HG02840 (cell line): ENCODE results near the gene CXADR.

ENCODE experiments used
- ATAC-seq: cut with Tn5 transposase; IDR thresholded peaks from one replicate; pipeline ENCODE4 v1.9.1; 2021; ENCODE audit warnings: mild to moderate bottlenecking, moderate library complexity, moderate number of reproducible peaks; ENCODE audit not compliant: unreplicated experiment, low FRiP score

Gene CXADR

DNA sequence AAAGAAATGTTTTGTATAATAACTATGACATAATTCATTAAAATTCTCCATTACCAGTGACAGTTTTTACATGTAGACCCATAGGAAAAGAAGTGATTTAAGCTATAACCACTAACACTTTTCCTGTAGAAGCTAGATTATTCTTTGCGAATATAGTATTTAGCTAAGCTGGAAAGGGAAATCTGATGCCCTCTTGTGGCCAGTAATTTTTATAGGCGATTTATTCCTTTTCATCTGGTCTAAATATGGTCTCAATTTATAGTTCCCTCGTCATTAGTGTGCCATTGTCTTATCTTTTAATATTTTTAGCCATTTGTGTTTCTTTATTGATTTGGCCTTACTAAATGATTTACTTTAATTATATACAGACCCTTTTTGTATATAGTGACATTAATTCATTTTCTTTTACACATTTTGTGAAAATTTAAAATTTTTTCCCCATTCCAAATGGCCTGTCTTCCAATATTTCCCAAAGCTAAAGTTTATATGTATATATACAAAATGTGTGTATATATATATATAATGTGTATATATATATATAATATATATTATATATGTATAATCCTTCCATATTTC, 73.1 kb downstream of the CXADR start:
- ATAC-seq, result no peak

DNA sequence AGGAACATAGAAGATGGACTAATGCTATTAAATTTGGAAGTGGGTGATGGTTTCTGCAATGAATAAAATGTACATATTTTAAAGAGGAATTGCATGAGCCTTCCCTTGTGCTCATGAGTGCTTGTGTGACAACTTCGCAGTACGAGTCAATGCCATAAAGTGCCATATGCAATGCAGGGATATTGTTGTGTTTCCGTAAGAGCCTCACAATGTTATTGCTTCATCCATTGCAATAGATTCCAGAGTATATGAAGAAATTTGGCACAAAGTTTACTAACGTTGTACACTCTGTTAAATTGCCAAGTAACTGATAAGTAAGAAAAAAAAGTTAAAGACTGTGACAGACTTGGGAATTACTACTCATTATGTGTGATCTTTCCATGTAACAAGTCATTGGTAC, 77.6 kb downstream of the CXADR start:
- ATAC-seq, result no peak

DNA sequence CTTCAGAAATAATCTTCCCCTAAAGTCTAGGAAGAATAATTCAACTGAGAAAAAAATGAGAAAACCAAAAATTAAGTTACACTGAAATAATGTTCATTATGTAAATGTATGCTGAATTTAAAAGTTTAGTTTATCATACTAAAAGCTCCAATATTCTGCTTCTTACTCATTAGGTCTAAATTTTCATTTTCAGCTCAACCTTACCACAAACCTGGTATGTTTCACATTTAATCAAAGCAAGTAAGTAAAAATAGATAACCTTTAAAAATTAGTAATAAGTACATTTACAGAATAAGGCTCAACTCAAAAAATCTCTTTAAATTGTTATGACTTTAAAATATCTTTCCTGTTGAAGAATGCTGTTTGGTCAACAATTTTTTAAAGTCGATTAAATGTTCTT, 84.8 kb downstream of the CXADR start:
- ATAC-seq, result no peak

DNA sequence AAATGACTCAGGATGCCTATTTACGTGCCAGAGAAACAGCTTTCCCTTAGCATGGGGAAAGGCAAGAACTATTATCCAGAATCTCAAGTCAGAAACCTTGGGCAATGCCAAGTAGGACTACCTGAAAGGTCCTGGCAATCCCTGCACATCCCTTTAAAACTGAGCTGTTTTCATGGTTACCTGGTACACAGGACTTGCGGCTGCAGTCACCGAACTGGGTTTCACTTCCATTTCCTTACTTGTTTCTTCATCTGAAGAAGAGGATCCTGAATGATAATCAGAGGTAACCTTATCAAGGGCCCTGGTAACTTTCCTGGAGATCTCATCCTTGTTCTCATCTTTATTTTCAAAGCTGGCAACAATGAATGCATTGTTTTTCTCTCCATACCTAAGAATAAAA, 85.6 kb downstream of the CXADR start:
- no peak for ATAC-seq

DNA sequence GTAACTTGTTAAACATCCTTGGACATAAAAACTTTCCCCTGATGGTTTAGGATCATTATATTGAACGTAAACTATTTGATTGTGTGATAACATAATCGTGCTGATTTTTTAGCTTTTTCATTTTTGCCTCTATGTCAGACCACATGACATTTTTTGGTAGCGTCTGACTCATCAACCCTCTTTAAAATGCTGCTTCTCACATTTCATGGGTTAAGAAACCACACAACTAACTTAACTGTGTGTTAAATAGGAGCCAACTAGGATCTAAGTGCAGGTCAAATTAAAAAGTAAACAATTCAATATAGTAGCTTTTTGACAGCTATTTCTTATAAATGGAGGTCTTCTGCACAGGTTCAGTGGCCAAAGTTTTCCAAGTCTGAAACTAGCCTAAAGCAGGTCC, 90.0 kb downstream of the CXADR start:
- ATAC-seq, result no peak

DNA sequence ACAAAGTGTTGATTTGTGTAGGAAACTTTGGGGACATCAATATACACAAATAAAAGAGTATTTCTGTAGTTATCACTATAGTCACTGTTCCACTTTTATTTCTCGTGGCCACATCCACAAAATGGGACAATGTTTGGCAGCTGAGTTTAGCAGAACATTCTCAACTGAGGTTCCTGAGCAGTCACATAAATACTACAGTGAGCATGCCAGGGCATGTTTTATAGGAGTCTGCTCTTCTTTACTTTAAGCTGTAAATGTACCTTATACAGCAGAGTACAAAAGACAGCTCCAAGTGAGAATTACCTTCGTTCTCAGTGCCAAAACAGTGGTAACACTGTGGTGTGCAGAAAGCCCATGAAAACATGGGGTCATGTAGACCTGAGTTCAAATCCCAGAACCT, 94.8 kb downstream of the CXADR start:
- no peak for ATAC-seq

DNA sequence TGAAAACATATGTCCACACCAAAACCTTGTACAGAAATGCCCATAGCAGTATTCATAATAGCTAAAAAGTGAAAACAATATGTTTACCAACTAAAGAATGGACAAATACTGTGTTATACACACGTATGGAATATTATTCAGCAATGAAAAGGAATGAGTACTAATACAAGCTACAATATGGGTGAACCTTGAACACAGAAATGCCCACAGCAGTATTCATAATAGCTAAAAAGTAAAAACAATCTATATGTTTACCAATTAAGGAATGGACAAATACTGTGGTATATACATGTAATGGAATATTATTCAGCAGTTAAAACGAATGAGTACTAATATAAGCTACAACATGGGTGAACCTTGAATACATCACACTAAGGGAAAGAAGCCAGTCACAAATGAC, 96.8 kb downstream of the CXADR start:
- ATAC-seq, result no peak

DNA sequence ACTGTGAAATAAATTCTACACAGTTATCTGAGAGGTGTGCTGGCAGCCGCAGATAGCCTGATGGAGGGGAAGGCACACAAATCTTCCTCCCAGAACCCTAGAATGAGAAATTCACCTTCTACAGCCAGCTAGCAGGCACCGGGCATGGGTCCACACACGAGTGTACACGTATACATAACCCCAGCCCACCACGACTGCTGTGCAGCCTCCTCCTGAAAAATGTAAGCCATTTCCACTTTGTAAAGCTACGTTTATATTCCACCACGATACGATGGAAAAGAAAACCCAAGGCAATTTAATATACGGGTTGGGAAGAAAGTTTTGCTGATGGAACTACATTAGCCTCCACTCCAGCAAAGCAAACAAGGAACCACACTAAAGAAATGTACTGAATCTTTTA, 98.1 kb downstream of the CXADR start:
- no peak for ATAC-seq

DNA sequence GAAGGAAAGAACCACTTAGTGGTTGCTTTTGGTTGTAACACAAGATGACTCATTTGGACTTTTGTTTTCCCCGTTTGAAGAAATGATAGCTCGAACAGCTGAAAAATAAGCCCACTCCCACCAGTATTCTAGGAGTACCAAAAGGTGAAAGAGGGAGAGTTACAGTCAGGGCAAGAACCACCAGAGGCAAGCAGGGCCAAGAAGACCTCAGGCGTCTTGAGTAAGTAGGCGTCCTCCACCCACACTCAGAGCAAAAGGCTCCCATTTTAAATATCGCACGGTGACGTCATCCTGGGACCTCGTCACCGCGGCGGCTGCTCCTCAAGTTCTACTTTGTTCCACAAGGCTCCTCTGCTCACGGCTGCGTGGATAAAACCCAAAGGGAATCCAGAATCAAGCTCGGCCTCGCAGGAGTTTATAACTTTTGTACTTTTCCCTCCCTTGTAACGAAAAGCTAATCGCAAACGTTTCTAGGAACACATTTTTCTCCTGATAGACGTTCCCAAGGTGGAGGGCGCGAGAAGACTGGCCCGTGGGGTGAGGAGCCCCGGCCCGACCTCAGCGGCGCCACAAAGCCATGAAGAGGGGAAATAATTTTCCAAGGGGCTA, 98.7 kb downstream of the CXADR start:
- peak; percentile 62 for ATAC-seq

DNA sequence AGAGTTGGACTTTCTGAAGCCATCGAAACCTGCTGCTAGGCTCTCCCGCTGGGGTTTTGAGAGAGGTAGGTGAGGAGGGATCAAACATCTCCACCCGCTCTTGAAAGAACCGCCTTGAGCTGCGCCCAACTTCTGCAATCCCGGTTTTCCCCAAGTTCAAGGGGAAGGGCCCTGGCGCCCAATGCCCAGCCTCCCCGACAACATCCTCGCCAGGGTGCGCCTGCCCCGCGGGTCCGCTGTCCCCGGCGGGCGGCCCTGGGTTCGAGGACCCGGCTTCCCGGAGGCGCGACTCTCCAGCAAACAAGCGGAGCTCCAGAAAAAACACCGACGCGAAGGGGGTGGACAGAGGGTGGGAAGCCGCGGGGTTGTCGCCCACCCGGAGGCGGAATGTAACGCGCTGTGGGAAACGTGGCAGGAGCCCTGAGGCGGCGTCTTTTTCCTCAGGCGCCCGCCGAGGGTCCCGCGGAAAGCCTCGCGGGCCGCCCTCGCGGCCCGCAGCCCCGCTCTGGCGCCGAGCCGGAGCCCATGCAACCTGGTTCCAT, 99.3 kb downstream of the CXADR start:
- peak; percentile 6 for ATAC-seq

DNA sequence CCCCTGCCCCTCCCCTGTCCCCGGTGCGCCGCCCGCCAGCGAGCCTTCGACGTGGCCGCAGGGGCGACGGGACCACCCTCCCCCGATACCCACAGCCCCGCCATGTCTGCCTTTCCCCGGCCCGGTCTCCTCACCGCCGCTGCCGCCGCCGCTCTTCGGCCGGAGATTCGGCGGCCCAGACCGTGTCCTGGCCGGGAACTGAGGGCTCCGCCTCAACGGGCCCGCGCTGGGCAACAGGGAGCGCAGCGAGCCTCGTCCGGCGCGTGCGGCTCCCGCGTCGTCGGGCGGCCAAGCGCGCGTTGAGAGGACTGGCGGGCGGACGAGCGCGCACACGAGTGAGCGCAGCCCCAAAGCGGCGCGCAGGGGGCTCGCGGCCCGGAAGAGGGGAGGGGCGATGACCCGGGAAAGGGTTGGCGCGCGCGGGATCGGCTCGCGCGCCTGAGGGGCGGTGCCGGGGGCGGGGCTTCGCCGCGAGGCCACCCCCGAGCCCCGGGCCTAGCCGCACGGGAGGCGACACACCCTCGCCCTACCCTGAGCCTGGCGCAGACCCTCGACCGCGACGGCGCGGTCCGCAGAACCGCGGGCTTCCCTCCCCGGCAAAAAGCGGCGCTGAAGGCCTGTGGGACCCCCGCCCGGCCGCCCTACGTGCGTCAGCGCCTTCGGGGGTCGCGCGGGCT, 99.9 kb downstream of the CXADR start, which contains the start of gene BTG3:
TSS of gene BTG3 (minus strand) at position 337 of the 677 bp plus-strand sequence. CDS start 3,757 bp downstream, outside the sequence.
- ATAC-seq, result peak; percentile 71

DNA sequence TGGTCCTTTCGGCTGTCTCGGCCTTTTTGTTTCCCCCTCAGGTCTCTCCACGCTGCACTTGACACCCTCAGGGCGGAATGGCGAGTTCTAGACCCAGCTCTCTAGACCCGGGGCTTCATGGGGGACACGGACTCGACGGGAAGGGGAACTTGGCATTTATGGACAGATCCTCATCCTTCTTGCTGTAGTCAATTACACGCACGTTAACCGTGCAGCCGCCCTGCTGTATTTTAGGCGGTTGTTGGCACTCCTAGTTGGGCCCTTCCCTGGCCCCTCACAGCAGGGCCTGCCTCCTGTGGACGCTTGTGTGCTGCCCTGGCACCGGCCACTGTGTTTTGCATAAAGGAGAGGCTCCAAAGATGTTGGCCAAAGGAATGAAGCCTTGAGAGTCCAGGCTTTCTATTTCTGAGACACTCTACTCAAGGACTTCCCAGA, 100.4 kb downstream of the CXADR start:
- ATAC-seq, result no peak

DNA sequence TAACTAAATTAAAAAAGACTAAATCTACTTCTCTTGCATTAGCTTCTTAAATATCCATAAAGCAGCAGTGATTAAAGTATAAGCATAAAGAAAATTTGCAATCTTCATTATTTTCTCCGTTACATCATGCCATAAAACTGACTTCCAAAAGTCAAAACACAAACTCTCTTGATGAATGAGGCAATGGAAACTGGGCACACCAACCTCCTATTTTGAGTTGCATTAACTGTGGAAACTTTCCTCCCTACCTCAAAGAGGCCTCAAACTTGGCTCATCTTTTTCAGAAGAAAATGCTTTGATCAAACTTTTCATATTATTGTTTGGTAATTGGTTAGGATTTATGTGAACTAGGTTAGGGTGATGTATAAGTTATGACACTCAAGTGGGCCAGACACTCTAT, 104.0 kb downstream of the CXADR start:
- ATAC-seq, result no peak

DNA sequence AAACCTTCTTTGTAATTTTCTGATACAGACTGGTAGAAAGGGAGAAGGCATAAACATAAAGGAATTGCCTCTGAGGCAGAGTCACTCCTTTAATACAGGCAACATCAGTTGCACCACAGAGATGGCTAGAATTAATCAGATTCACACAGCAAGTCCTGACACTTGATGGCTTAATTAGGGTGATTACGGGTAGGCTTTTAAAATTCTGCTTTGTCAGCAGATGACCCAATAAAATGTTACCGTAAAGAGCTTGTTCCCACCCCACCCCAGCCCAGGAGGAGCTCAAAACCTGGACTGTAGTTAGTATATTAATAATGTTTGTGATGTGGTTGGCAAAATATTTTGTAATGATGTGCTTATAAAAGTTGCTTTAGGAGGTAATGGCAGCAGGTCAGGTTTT, 109.2 kb downstream of the CXADR start:
- ATAC-seq, result no peak

DNA sequence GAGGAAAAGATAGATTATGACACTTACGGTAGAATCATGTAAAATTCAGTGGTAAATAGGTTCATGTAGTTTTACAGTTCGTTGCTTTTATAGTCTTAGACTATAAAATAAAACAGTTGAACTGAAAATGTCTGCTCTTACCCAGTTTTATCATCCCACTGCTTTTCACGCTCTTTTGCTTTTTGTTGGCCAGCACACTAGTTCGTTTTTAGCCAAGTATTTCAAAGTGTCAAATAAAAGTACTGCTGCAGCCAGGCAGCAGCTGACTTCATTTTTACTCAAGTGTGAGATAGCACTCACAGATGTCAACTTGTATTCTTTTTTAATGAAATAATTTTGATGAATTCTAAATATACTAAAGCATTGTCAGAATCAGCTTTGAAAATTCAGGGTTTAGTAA, 118.4 kb downstream of the CXADR start:
- no peak for ATAC-seq

DNA sequence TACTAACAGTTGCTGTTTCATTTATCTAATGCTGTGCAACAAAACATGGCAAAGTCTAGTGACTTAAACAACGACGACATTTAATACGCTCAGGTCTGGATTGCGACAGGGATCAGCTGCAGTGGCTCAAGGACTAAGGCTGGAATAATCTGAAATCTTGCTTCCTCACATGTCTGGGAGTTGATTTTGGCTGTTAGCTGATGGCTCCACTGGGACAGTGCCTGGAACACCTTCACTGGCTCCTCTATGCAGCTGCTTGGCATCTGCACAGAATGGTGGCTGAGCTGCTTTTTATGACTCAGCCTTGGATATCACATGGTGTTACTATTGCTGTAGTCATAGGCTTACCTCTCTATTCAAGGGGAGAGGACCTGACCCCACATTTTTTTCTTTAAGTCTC, 123.9 kb downstream of the CXADR start:
- no peak for ATAC-seq

DNA sequence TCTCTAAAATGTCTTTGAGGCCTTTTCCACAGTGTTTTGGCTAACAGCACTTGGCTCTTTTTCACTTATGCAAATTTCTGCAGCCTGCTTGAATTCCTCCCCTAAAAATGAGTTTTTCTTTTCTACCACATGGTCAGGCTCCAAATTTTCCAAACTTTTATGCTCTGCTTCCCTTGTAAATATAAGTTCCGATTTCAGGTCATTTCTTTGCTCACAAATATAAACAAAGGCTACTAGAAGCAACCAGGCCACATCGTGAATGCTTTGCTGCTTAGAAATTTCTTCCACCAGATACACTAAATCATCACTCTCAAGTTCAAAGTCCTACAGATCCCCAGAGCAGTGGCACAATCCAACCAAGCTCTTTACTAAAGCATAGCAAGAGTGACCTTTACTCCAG, 128.0 kb downstream of the CXADR start:
- no peak for ATAC-seq
